Activated CD8-positive, alpha-beta memory T cell treated with anti-CD3 and anti-CD28 coated beads for 1 hour (primary cell): ENCODE measurements around the gene CDHR3.
"Not testable (repeated sequence)": the region's sequence is repeated elsewhere in the genome, so short reads cannot be mapped to it uniquely, and the experiment has no call there.

Experiments used
- DNase-seq, 2 donors: peaks; one replicate each; pipeline ENCODE4 v3.0.0-alpha.2; 2020; ENCODE audit warnings: low read depth in 1 of 2; ENCODE audit errors: extremely low read depth in 1 of 2

CDHR3 gene

DNA sequence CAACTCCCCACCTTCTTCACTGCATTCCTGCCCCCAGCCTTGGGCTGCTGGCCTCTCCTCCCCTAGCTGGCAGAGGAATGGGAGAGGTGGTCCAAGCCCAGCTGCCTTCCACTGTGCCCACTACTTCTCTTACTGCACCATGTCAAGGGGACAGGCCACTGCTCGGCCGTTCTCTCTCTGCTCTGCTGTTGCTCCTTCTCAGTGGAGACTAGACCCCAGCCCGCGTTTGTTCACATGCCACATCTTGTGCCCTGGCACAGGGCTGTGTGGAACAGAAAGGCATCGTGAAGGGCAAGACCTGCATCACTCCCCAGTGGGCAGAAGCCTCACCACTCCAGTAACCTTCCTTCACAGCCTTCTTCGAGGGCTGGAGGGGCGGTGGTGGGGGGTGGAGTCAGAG is 711 bp upstream of the CDHR3 start:
- DNase-seq, result no peak

DNA sequence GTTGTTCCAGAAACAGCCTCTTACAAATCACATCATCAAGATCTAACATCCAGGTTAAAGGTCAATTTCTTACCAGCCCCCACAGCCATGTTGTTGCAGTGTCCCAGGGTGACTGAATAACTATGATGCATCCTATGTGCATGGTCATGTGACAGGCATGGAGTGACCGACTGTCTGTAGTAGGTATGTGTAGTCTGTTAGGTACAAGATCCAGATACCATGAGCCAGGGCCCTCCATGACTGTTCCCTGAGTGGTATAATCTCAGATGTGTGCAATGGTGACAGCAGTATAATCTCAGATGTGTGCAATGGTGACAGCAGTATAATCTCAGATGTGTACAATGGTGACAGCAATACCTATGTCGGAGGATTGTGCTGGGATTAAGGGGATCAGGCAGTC is 8.8 kb downstream of the CDHR3 start:
- no peak for DNase-seq

DNA sequence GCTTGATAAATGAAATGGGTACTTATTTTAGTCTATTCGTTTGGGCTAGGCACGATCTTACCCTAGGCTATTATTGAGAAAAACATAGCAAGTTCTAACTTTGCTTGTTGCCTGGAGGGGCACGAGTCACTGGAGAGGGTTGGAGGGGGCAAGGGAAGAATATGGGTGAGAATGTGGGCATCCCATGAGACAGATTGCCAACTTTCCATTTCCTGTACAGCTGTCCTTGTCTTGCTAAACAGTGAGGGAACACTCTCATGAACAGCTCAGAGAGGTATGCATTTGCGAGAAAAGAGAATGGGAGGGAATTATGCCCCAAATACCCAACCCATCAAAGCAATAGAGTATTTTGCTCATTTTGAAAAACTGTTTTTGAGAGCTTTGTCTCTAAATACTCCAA is 9.2 kb downstream of the CDHR3 start:
- no peak for DNase-seq

DNA sequence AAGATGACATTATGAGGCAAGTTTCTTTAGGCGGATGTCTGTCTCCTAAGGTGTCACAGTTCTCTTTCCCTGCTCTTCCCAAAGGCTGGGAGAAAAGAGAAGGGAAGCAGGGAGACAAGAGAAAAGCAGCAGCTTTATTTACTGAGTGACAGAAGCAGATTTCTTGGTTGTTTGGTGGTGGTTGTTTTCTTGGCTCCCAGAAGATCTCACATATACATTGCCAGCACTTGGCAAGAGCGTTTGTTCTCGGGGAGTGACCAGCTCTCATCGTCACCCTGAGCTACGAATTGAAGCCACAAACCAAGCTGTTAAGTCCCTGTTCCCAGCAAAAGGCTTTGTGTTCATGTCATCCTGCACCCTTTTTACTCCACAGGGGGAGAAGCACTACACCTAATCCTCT is 11.4 kb downstream of the CDHR3 start:
- DNase-seq, result no peak

DNA sequence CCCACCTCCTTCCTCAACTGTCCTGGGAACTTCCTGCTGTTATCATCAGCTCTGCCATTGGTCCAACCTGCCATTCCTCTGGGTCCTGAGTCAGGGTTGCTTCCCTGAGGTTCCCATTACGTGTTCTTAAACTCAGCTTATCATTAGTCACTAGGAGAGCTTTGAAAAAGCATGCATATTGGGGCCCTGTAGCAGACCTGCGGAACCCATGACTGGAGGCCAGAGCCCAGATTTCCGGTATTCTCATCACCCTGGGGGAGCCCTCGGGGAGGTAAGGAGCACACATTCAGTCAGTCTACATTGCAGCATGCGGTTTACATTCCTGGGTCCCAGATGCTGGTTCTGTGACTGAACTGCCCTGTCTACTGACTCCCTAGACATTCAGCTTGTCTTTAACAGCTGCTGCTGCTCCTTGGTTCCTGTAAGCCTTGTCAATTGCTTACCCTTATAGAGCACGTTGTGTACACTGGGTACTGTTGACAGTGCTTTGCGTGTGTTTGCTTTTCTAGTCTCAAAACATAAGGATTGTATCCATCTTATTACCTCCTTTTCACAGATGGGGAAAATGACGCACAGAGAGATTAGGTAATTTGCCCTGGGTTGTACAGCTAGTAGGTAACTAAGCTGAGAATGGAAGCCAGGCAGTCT is 12.8 kb downstream of the CDHR3 start:
- DNase-seq, result no peak

DNA sequence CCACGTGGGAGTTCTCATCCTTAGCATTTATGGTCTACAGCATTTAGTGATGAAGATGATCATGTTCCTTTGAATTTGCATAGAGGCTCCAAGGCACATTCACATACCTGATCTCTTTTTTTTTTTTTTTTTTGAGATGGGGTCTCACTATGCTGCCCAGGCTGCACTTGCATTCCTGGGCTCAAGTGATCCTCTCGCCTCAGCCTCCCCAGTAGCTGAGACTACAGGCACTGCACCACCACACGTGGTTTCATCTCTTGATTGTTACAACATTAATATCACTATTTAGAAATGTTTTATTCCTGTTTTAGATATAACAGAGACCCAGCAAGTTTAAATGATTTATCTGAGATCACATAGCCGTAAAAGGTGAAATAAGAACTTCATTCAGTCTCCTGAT is 13.8 kb downstream of the CDHR3 start:
- no peak for DNase-seq

DNA sequence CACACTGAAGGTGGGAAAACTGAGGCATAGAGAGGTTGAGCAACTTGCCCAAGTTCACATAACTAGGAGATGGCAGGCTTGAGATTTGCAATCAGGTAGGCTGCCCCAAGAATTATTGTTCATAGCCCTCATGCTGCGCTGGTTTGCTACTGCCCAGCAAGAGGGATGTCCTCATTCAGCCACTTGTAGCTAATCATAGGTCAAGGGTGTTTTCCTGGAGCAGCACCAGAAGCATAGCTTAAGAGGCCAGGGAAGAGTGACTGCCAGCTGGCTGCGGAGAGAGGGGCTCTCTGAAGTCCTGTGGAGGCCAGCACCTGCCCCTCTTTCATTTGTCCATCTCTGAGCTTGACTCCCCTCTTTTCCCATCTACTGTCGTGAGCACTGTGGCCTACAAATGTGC is 15.0 kb downstream of the CDHR3 start:
- DNase-seq, result no peak

DNA sequence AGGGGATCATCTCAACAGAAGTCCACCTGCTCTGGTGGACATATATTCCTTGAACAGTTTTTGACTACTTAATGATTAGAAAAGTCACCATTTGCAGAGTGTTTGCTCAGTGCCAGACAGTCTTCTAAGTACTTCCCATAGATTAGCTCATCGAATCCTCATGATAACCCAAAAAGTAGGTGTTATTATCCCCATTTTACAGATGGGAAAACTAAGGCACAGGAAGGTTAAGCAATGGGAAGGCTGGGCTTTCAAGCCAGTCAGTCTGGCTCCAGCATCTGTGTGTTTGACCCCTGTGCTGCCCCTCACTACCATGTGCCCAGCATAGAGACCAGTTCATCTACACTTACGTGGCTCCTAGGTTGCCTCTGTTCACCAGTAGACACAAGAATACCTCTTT is 15.9 kb downstream of the CDHR3 start:
- DNase-seq, result no peak

DNA sequence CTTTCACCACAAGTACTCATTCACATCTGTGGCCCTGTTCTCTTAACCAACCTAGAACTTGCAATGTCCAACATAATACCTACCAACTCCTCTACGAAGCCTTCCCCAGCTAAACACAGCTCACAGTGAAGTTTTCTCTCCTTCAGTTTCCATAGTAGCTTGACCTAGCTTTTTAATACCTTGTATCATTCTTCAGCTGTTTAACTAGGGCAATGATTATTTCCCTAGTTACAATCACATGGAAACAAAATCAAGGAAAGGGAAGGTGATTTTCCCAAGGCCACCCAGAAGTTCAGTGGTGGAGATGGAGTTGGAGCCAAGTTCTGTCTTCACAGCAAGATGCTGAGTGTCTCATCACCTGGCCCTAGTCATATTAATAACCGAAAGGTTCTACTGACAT is 16.3 kb downstream of the CDHR3 start:
- DNase-seq, result no peak

DNA sequence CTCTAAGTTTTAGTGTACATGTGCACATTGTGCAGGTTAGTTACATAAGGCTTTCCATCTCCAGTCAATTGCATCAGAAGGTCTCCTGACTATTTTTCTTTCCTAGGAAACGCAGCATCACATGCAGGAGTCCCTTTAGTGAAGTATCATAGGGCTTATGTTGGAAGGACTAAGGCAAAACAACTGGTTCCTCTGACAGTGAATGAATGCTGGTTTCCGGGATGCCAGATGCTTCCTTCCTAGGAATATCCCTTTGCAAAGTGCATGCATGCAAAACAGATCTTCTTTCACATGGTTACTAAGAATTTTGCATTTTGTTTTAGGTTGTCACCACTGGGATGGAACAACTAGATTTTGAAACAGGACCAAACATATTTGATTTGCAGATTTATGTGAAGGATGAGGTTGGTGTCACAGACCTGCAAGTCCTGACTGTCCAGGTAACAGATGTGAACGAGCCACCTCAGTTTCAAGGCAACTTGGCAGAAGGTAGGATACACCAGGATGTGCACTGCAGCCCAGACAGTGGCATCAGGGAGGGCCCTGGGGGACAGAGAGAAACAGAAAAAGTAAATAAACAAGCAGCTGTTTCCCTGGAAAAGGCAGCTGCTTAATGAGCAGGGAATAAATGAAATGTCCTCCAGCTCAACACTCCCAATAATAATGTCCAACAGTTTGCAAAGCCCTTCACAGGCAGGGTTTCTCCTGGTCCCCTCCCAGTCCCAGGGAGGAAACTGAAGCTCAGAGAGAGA is 17.8 kb downstream of the CDHR3 start:
- DNase-seq, result no peak

DNA sequence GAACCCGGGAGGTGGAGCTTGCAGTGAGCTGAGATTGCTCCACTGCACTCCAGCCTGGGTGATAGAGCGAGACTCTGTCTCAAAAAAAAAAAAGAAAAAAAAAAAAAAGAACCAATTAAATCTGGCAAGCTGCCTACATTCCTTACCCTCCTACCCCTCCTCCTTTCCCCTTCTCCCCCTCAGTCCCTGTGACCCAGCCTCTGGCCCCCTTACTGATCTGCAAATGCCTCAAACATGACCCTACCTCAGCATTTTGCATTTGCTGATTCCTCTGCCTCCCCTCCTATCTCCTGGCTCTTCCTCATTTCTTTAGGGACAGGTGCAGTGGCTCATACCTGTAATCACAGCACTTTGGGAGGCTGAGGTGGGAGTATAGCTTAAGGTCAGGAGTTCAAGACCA is 19.3 kb downstream of the CDHR3 start:
- no peak for DNase-seq

DNA sequence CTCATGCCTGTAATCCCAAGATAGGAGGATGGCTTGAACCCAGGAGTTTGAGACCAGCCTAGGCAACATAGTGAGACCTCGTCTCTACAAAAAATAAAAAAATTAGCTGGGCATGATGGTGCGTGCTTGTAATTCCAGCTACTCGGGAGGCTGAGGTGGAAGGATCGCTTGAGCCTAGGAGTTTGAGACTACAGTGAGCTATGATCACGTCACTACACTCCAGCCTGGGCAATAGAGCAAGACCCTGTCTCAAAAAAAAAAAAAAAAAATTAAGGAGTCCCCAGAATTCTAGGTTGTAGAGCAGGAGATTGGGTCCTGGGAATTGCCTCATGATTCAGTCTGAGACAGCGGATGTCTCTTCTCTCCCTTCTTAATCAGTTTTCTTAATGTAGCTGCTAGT is 21.7 kb downstream of the CDHR3 start:
- not testable (repeated sequence) for DNase-seq

DNA sequence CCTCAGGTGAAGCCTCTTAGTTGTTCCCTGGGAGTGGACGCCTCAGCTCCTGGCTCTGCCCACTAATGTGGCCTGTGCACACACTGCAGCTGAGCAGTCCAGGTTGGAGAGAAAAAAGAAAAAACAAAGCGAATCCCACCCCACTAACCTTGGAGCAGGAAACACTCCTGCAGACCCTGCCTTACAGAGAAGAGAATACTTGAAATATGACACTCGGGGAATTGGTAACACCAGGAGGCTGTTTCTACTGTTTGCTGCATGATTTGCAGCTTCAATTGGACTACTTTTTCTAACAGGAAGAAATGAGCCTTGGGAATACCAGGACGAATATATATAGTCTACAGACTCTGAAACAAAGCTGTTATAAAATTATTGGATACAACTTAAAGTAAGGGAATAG is 22.2 kb downstream of the CDHR3 start:
- DNase-seq, result no peak

DNA sequence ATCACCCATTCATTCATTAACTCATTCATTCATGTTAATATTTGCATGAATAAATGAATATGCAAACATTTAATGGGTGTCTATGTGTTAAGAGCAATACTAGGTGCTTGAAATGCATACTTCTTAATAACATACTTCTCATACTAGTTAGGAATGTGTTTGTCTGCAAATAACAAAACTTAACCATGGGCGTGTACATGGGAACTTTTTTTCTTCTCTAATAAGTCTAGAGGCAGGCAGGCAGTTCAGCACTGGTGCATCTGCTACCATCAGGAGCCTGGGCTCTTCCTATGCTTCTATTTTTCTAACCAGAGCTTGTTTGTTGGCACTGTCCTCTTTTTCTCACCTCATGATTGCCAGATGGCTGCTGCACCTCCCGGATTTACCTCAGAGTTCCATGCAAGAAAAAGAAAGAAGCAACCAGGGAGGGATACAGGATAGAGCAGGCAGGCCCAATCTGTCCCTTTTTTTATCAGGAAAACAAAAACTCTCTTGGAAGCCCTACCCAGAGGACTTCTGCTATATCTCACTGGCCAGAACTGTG is 22.7 kb downstream of the CDHR3 start:
- no peak for DNase-seq

DNA sequence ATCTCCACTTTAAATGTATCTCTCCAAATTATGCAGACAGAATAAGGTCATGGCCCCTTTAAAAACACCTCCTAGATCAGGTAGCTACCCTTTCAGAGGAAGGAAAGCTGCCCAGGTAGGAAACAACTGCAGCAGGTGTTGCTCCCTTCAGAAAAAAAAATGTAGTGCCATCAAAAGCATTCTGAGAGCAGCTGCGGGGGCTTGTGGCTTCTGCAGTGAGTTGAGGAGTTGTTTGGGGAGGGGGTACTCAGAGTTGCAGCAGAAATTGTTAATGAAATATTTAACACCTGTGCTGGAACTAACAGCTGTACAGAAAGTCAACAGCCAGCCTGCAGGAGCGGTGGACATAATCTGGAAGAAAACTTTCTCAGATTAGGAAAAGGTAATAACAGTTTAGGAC is 24.0 kb downstream of the CDHR3 start:
- DNase-seq, result no peak

DNA sequence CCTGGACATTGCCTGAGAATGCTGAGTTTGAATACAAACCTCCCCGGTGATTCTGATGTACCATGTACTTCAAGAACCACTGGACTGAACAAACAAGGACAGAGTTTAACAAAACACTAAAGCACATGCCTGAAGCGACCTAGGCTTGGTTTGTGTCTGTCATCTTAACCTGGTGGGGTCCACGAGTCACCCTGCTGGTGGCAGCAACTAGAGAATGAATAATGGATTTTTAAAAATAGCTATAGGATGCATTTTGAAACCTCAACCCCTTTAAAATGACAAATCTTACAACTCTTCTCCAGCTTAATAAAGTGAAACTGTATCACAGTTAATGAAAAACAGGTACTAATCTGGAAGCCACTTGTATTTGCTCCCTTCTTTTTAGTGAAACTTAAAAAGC is 25.2 kb downstream of the CDHR3 start:
- no peak for DNase-seq

DNA sequence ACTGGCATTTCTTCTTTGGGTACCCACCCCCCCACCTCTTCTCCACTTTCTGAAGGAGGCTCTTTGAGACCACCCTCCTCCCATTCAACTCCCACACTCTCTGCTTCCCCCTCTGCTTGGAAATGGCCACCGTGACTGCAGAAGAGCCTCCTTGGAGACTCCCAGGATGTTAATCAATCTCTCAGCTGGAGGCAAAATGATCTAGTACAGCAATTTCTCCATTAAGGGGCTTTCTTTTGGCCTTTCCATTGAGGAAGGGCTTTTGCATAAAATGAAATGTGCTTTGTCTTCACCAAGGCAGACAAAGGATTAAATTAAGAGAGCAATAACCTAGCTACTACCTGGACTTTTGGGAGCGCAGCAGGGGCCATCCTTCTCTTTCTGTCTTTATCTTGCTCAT is 26.1 kb downstream of the CDHR3 start:
- no peak for DNase-seq

DNA sequence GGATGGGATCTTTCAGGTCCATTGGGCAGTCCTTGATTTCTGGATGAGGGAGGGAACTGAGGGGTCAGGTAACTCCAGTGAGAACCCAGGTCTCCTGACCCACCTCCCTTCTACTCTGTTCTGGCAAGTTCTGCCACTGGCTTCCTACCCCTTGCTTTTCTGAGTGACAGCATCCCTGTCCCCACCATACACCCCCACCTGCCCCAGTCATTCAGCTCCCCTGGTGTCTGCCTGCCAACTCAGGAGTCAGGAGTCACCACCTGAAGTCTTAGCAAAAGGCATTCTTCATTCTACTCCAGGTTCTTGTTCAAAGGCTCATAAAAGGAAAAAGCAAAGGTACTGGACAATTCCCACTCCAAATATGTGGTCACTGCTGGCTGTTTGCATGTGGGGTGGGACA is 26.6 kb downstream of the CDHR3 start:
- no peak for DNase-seq

DNA sequence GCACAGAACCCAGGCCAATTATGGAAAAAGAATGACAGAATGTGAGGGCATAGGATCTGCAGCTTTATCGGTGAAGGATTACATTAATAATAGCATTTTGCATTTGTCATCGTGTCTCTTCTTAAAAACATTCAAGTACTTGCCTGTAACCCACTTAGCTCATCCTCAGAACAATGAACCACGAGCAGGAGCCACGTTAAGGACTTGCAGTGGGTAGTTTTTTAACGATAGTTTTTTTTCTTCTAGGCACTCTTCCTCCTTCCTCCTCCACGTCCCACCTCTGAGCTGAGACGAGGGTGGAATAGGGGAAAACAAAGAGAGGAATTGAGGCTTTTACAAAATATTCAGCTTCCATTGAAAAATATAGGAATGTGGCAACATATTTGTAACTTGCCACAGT is 27.1 kb downstream of the CDHR3 start:
- DNase-seq, result no peak

DNA sequence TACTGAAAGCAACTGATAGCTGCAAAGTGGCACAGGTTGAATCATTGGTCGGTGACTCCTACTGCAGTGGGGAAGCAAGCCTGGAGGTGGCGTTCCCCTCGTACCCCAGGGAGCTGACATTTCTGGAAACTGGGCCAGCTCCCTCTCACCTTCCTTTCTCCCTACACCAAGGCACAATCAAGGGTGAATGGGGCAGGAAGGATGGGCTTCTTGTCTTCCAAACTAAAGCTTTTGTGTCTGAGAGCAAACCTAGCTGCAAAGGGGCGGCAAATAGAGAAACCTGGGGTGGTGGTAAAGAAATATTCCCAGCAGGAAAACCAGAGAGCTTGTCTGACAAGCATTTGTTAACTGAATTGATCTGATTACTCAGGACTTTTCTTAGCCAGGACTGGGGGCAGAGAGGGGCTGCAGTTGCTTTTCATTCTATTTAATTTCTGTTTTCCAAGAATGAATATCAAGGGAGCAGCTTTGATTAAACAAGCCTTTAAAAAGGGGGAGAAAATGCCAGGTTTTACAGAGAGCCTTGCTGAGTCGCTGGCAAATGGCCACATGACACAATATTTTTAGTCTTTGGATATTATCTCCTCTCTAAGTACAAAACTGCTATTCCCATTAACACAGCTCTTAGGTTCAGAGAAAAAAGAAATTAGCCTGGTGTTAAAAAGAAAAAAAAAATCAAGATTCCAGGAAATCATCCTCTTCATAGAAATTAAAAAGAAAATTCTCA is 27.8 kb downstream of the CDHR3 start:
- no peak for DNase-seq

DNA sequence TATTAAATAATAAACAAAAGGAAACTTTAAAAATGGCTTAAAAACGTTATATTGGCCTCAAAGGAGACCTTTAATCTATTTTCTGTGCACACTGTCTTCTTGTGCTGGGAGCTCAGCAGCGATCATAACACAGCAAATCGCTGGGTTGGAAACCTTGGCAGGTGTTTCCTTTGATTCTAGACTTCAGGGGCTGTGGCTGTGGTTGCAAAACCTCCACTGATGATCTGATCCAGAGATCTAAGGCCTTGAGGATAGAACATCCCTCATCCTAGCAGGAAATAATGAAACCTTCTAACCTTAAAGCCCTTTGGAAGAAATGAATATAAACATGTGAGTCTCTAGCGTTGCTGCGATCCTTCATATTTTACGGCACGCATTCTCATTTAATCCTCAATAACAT is 29.8 kb downstream of the CDHR3 start:
- DNase-seq, result no peak
